T-cell (primary cell): ENCODE data around the gene ACSL6. TPM values are rescaled to one million over a fixed set of nuclear protein-coding genes. Genes with fewer than 3 reads are reported as not detected.

ENCODE experiments used
- ATAC-seq, 4 experiments: fragments of 200-7000 bp in 3 of 4; fragments of 150-1000 bp in 1 of 4; cut with Tn5 transposase; replicated peaks in 1 of 4; 1 replicate in 3 of 4; 2 replicates in 1 of 4; pipeline ENCODE4 v1.10.0; 2021; ENCODE audit warnings: moderate library complexity in 3 of 4, mild to moderate bottlenecking in 2 of 4, moderate number of reproducible peaks in 1 of 4
- CTCF ChIA-PET, 2 donors: fragments of 300-600 bp; sonication (Branson Sonifier 250); formaldehyde crosslinking; loops; one replicate each; lab custom pipeline; 2022; ENCODE audit warnings: antibody characterized with exemption in 2 of 2; lab: Charles Lee
- POLR2A ChIA-PET, 2 donors: fragments of 300-600 bp; sonication (Branson Sonifier 250); formaldehyde crosslinking; loops; one replicate each; lab custom pipeline; 2022; ENCODE audit warnings: antibody characterized with exemption in 2 of 2; lab: Charles Lee
- DNase-seq, 35 experiments: peaks; one replicate each; pipeline versions ENCODE4 v3.0.0 to v3.0.0-alpha.2; 2013 to 2023
- H3K27ac ChIP-seq: one replicate; pipeline ENCODE4 v1.5.1; 2013; ENCODE audit warnings: low read length
- H3K27me3 ChIP-seq, 2 experiments: replicated peaks in 1 of 2; 1 replicate in 1 of 2; 2 replicates in 1 of 2; pipeline versions ENCODE4 v1.6.1 to v1.7.0; 2013; ENCODE audit warnings: low read length in 1 of 2, mixed read lengths in 1 of 2; ENCODE audit not compliant: control insufficient read depth in 2 of 2, insufficient read depth in 2 of 2; ENCODE audit errors: extremely low read depth in 1 of 2
- H3K36me3 ChIP-seq, 2 donors: 1 replicate in 1 of 2; 2 replicates in 1 of 2; pipeline versions ENCODE4 v1.6.1 to v1.7.0; 2013; ENCODE audit warnings: low read length in 1 of 2; ENCODE audit not compliant: control insufficient read depth in 2 of 2, insufficient read depth in 1 of 2; ENCODE audit errors: extremely low read depth in 1 of 2
- H3K4me1 ChIP-seq, 2 experiments: 1 replicate in 1 of 2; 2 replicates in 1 of 2; pipeline versions ENCODE4 v1.6.1 to v1.7.0; 2013; ENCODE audit warnings: low read length in 2 of 2, mixed read lengths in 1 of 2; ENCODE audit not compliant: insufficient read depth in 2 of 2, control insufficient read depth in 1 of 2; ENCODE audit errors: extremely low read depth in 1 of 2
- H3K4me3 ChIP-seq, 2 donors: 1 replicate in 1 of 2; 2 replicates in 1 of 2; pipeline versions ENCODE4 v1.5.1 to v1.7.0; 2013; ENCODE audit warnings: mild to moderate bottlenecking in 2 of 2, low read length in 1 of 2, moderate library complexity in 1 of 2; ENCODE audit not compliant: control insufficient read depth in 1 of 2; ENCODE audit errors: extremely low read depth in 1 of 2
- H3K9me3 ChIP-seq: 2 replicates; pipeline ENCODE4 v1.7.0; 2013
- H3K27ac Mint-ChIP-seq, 2 donors: one replicate each; pipeline ENCODE4 v1.8.0; 2020 to 2021; ENCODE audit warnings: mild to moderate bottlenecking in 2 of 2, mixed read lengths in 2 of 2
- H3K27me3 Mint-ChIP-seq, 2 donors: one replicate each; pipeline ENCODE4 v1.8.0; 2021 to 2022; ENCODE audit warnings: mixed read lengths in 2 of 2
- H3K36me3 Mint-ChIP-seq: one replicate; pipeline ENCODE4 v1.8.0; 2021; ENCODE audit warnings: mixed read lengths
- H3K4me1 Mint-ChIP-seq, 3 donors: one replicate each; pipeline ENCODE4 v1.8.0; 2020 to 2022; ENCODE audit warnings: mixed read lengths in 3 of 3, mild to moderate bottlenecking in 1 of 3
- H3K4me3 Mint-ChIP-seq, 3 donors: one replicate each; pipeline ENCODE4 v1.8.0; 2020 to 2022; ENCODE audit warnings: mild to moderate bottlenecking in 3 of 3, mixed read lengths in 3 of 3, moderate library complexity in 3 of 3
- H3K9me3 Mint-ChIP-seq, 3 donors: one replicate each; pipeline ENCODE4 v1.8.0; 2020 to 2022; ENCODE audit warnings: mixed read lengths in 3 of 3
- WGBS: methylation state at CpG from one replicate; pipeline ENCODE4 v1.1.5; 2013; ENCODE audit warnings: missing lambda C conversion rate; ENCODE audit not compliant: insufficient coverage; 5-methylcytosine and 5-hydroxymethylcytosine counted together
- total RNA-seq, 35 experiments: library from RNA in 6 of 35; stranded (reverse) in 6 of 35; fragments of 120-200 nt in 1 of 35; gene quantifications; one replicate each; pipeline versions ENCODE4 v1.2.1 to v1.2.4 and lab custom pipeline; 2013 to 2026

Gene ACSL6
- total RNA-seq, 5 donors from 2014 or later (not counting 1 experiment from before 2014, with no cell fraction given) = 23.7 to 42.9 (median 27.8) TPM

GRCh38 chr5:132001647-132002561 is 9.6 kb downstream of the ACSL6 start:
- DNase-seq = no peak
- H3K27ac Mint-ChIP-seq = peak overlapping the region; percentile 59 to 71
- H3K9me3 Mint-ChIP-seq = no peaks in the 10 kb centered on the region
- no peak for ATAC-seq
- WGBS = 94% methylated on average over 11 of the region's 11 CpGs
- no peaks in the 10 kb centered on the region for H3K36me3 Mint-ChIP-seq
- H3K4me1 Mint-ChIP-seq = peaks cover 51 to 62% (median 58%) of the 10 kb centered on the region in 3 donors
- no peaks in the 10 kb centered on the region for H3K27me3 Mint-ChIP-seq
- no peaks in the 10 kb centered on the region for H3K36me3 ChIP-seq
- H3K4me3 Mint-ChIP-seq = peak overlapping the region in 1 of 3 donors; percentile 67
- no peak overlapping the region for H3K27ac ChIP-seq
- no peak overlapping the region for H3K4me3 ChIP-seq
- no peaks in the 10 kb centered on the region for H3K9me3 ChIP-seq
- ChIA-PET CTCF (interaction anchor here in 1 of 2 donors (0.6 to 1.0 kb wide), 6 partner anchors 18 to 948 kb away, joined by 3 to 6 read pairs (median 4); no protein-coding TSS in a partner anchor), POLR2A (no interaction called here)
- H3K27me3 ChIP-seq = no peaks in the 10 kb centered on the region
- peaks cover 25 to 62% of the 10 kb centered on the region in 2 experiments for H3K4me1 ChIP-seq

GRCh38 chr5:132000677-132001453 is 10.6 kb downstream of the ACSL6 start:
- Mint-ChIP-seq H3K4me3 (peak overlapping the region; percentile 2 to 67 (median 11)), H3K27me3 (no peaks in the 10 kb centered on the region), H3K36me3 (no peaks in the 10 kb centered on the region), H3K27ac (peak overlapping the region; percentile 59 to 71), H3K9me3 (no peaks in the 10 kb centered on the region), H3K4me1 (peaks cover 58 to 69% (median 64%) of the 10 kb centered on the region in 3 donors)
- H3K9me3 ChIP-seq = no peaks in the 10 kb centered on the region
- H3K36me3 ChIP-seq = no peaks in the 10 kb centered on the region
- DNase-seq = peak in 33 of 35 experiments; percentile 19 to 77 (median 45)
- peak; percentile 83 to 98 (median 86) for ATAC-seq
- ChIA-PET CTCF (interaction anchor here (0.5 to 1.2 kb wide), 10 partner anchors 9 to 511 kb away, joined by 3 to 6 read pairs (median 4); no protein-coding TSS in a partner anchor), POLR2A (no interaction called here)
- WGBS = 40% methylated on average over 3 of the region's 7 CpGs
- H3K27ac ChIP-seq = no peak overlapping the region
- no peaks in the 10 kb centered on the region for H3K27me3 ChIP-seq
- H3K4me3 ChIP-seq = no peak overlapping the region
- peaks cover 25 to 67% of the 10 kb centered on the region in 2 experiments for H3K4me1 ChIP-seq

DNA sequence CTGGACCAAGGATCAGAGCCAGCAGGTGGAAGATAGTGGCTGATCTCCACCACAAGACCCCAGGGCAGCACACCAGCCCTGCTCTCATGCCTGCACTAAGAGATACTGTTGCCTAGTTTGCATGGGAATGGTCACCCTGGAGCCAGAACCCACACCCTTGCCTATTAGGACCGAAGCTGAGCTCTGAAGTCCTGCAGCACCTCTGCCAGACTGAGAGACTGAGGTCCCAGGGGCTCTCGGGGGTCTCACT is 11.3 kb downstream of the ACSL6 start:
- POLR2A ChIA-PET = no interaction called here
- no peak for ATAC-seq
- no peak for DNase-seq
- WGBS = no CpG with 5 or more reads among the region's 2 CpGs
- Histone ChIP-seq H3K4me1 (peaks cover 25 to 67% of the 10 kb centered on the region in 2 experiments), H3K36me3 (no peaks in the 10 kb centered on the region), H3K9me3 (no peaks in the 10 kb centered on the region), H3K27ac (no peak overlapping the region), H3K4me3 (no peak overlapping the region), H3K27me3 (no peaks in the 10 kb centered on the region)
- H3K4me1 Mint-ChIP-seq = peaks cover 58 to 70% (median 64%) of the 10 kb centered on the region in 3 donors
- no peak overlapping the region for H3K27ac Mint-ChIP-seq
- H3K36me3 Mint-ChIP-seq = no peaks in the 10 kb centered on the region
- H3K27me3 Mint-ChIP-seq = no peaks in the 10 kb centered on the region
- CTCF ChIA-PET = interaction anchor here (0.5 to 1.2 kb wide), 4 partner anchors 10 to 468 kb away, joined by 3 to 6 read pairs (median 4); no protein-coding TSS in a partner anchor
- no peaks in the 10 kb centered on the region for H3K9me3 Mint-ChIP-seq
- H3K4me3 Mint-ChIP-seq = peak overlapping the region in 1 of 3 donors; percentile 67

DNA sequence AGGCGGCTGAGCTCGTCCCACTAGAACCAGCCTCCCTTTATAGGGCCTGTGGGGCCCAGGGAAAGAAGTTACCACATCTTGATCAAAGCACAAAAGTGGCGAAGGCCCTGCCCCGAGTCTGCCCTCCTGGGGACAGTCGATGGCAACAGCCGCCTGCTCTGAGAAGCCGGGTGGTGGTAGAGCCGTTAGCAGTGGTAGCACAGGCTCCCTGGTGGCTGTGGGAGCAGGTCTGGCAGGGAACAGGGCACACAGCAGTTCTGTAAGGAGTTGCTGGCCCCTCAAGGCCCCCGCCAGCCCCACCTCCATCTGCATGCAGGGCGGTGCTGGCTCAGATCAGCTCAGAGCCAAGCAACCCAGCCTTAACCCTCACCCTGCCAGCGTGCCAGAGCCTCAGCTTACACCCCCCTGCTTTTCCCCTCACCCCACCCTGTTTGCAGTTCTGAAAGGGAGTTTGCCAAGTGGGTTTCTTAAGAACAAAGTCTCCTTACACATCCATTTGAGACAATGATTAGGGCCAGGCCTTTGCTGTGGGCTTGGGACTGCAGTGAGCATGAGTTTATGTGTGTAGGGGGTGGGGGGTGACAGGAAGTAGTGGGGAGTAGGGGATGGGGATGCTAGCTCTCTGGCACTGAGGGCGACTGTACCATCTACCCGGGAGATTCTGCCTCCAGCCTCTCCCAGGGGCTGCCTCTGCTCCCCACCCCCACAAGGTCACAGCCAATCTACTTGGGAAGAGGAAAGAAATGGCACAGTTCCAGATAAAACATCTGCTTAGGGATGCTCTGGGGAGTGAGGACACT is 11.8 kb downstream of the ACSL6 start:
- no peaks in the 10 kb centered on the region for H3K36me3 Mint-ChIP-seq
- H3K4me1 Mint-ChIP-seq = peaks cover 58 to 70% (median 67%) of the 10 kb centered on the region in 3 donors
- peak overlapping the region in 1 of 3 donors; percentile 67 for H3K4me3 Mint-ChIP-seq
- H3K27me3 Mint-ChIP-seq = no peaks in the 10 kb centered on the region
- H3K9me3 Mint-ChIP-seq = no peaks in the 10 kb centered on the region
- H3K4me3 ChIP-seq = no peak overlapping the region
- no peaks in the 10 kb centered on the region for H3K9me3 ChIP-seq
- no peak for DNase-seq
- no peak overlapping the region for H3K27ac Mint-ChIP-seq
- ChIA-PET CTCF (interaction anchor here (0.5 to 1.2 kb wide), 6 partner anchors 8 to 467 kb away, joined by 3 to 6 read pairs (median 4); no protein-coding TSS in a partner anchor), POLR2A (no interaction called here)
- WGBS = 82% methylated on average over 8 of the region's 13 CpGs
- peak in 1 of 4 experiments; percentile 34 for ATAC-seq
- H3K27me3 ChIP-seq = no peaks in the 10 kb centered on the region
- H3K27ac ChIP-seq = no peak overlapping the region
- peaks cover 25 to 67% of the 10 kb centered on the region in 2 experiments for H3K4me1 ChIP-seq
- H3K36me3 ChIP-seq = no peaks in the 10 kb centered on the region

DNA sequence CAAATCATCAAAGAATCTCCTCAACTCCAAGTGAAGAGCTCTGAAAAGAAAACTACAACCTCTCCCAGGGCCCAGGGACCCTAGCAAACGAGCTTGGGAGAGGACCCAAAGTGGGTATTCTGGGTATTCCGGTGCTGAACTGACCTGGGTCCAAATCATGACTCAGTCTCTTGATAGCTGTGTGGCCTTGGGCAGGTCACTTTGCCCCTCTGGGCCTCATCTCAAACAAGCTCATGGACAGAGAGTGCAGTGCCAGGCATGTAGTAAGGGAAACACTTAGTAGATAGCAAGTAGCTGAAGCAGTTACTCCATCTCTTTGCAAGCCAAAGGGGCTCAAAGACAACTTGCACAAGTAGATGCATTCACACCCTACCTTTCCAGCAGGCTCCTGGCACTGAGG is 12.4 kb downstream of the ACSL6 start:
- H3K4me1 ChIP-seq = peaks cover 25 to 67% of the 10 kb centered on the region in 2 experiments
- Mint-ChIP-seq H3K27ac (peak overlapping the region in 1 of 2 donors; percentile 19), H3K27me3 (no peaks in the 10 kb centered on the region), H3K4me3 (peak overlapping the region in 1 of 3 donors; percentile 67), H3K9me3 (no peaks in the 10 kb centered on the region), H3K36me3 (no peaks in the 10 kb centered on the region), H3K4me1 (peaks cover 58 to 70% (median 70%) of the 10 kb centered on the region in 3 donors)
- 100% methylated on average over 2 of the region's 2 CpGs for WGBS
- no peaks in the 10 kb centered on the region for H3K36me3 ChIP-seq
- no peak for DNase-seq
- H3K4me3 ChIP-seq = no peak overlapping the region
- no peak for ATAC-seq
- ChIA-PET POLR2A (no interaction called here), CTCF (interaction anchor here (0.6 to 1.1 kb wide), 3 partner anchors 9 to 434 kb away, joined by 3 to 4 read pairs (median 3); no protein-coding TSS in a partner anchor)
- no peaks in the 10 kb centered on the region for H3K27me3 ChIP-seq
- H3K27ac ChIP-seq = no peak overlapping the region
- no peaks in the 10 kb centered on the region for H3K9me3 ChIP-seq
